Endothelial cell of umbilical vein (primary cell): ENCODE data around the gene CPED1. TPM values are rescaled to one million over a fixed set of nuclear protein-coding genes. Genes with fewer than 3 reads are reported as not detected.

Source experiments
- BruUV-seq: library from RNA; stranded (reverse); fragments of 400-500 nt; replicated peaks from 2 replicates; lab custom pipeline; 2021; lab: Mats Ljungman, UMichigan
- CTCF ChIA-PET: fragments of 300-600, 350-600 bp; sonication (Branson Sonifier 250); formaldehyde crosslinking; loops from one replicate; lab custom pipeline; 2021; ENCODE audit warnings: antibody characterized with exemption, inconsistent platforms; lab: Charles Lee
- POLR2A ChIA-PET: fragments of 300-600, 350-600 bp; sonication (Branson Sonifier 250); formaldehyde crosslinking; loops from one replicate; lab custom pipeline; 2021; ENCODE audit warnings: antibody characterized with exemption, inconsistent platforms; lab: Charles Lee
- DNase-seq: peaks from one replicate; pipeline ENCODE4 v3.0.0-alpha.2; 2011; ENCODE audit warnings: low read depth, low spot score
- FAIRE-seq: peaks from 2 replicates; lab custom pipeline; 2011; peaks lifted over from hg19 to GRCh38; lab: Jason Lieb, UNC
- H2AFZ ChIP-seq: 2 replicates; pipeline ENCODE4 v1.6.0; 2012; ENCODE audit warnings: low read depth, low read length, control low read depth, inconsistent platforms
- H3K27ac ChIP-seq: 2 replicates; pipeline ENCODE4 v1.5.1; 2011; ENCODE audit warnings: low read depth, mild to moderate bottlenecking, control low read depth, low read length, moderate library complexity; ENCODE audit not compliant: insufficient read depth
- H3K27me3 ChIP-seq, 2 experiments: 2 replicates each; pipeline versions ENCODE4 v1.6.0 to v1.6.1; 2011; ENCODE audit warnings: low read length in 2 of 2, mixed read lengths in 1 of 2; ENCODE audit not compliant: control insufficient read depth in 2 of 2, insufficient read depth in 2 of 2
- H3K36me3 ChIP-seq, 2 experiments: 2 replicates in 1 of 2; 3 replicates in 1 of 2; pipeline ENCODE4 v1.5.1; 2011; ENCODE audit warnings: low read length in 2 of 2, mild to moderate bottlenecking in 1 of 2, moderate library complexity in 1 of 2; ENCODE audit not compliant: control insufficient read depth in 2 of 2, insufficient read depth in 2 of 2; ENCODE audit errors: extremely low read depth in 1 of 2
- H3K4me1 ChIP-seq: 3 replicates; pipeline ENCODE4 v1.5.1; 2011; ENCODE audit warnings: mild to moderate bottlenecking, low read length; ENCODE audit not compliant: control insufficient read depth, insufficient read depth; ENCODE audit errors: extremely low read depth
- H3K4me2 ChIP-seq: 2 replicates; pipeline ENCODE4 v1.6.1; 2011; ENCODE audit warnings: low read length, control low read depth, mixed read lengths; ENCODE audit not compliant: insufficient read depth
- H3K4me3 ChIP-seq, 3 experiments: fragments of 200-600 bp in 1 of 3; sonication (generic), shearing (Covaris generic) in 1 of 3; replicated peaks in 1 of 3; 2 replicates each; pipeline ENCODE4 v1.5.1; 2011 to 2016; ENCODE audit warnings: control low read depth in 3 of 3, low read length in 3 of 3, mild to moderate bottlenecking in 2 of 3, inconsistent platforms in 1 of 3, low read depth in 1 of 3, moderate library complexity in 1 of 3; ENCODE audit not compliant: insufficient read depth in 1 of 3
- H3K79me2 ChIP-seq: 2 replicates; pipeline ENCODE4 v1.6.0; 2012; ENCODE audit warnings: low read length, inconsistent platforms; ENCODE audit not compliant: control insufficient read depth, insufficient read depth
- H3K9ac ChIP-seq: replicated peaks from 2 replicates; pipeline ENCODE3; 2011; ENCODE audit warnings: low read length, control low read depth; ENCODE audit not compliant: insufficient read depth; ENCODE audit errors: extremely low read depth
- H3K9me1 ChIP-seq: replicated peaks from 3 replicates; pipeline ENCODE4 v1.6.0; 2011; ENCODE audit warnings: mild to moderate bottlenecking, low read length; ENCODE audit not compliant: control insufficient read depth, insufficient read depth; ENCODE audit errors: extremely low read depth
- H3K9me3 ChIP-seq: replicated peaks from 2 replicates; pipeline ENCODE4 v1.5.1; 2012; ENCODE audit warnings: low read length, inconsistent platforms; ENCODE audit not compliant: control insufficient read depth, insufficient read depth
- H4K20me1 ChIP-seq: replicated peaks from 2 replicates; pipeline ENCODE3; 2011; ENCODE audit warnings: mild to moderate bottlenecking, low read length; ENCODE audit not compliant: control insufficient read depth, insufficient read depth; ENCODE audit errors: extremely low read depth
- EZH2 ChIP-seq: IDR thresholded peaks from 2 replicates; pipeline ENCODE4 v1.6.1; 2012; ENCODE audit warnings: borderline replicate concordance, low read depth, mild to moderate bottlenecking, moderate library complexity, low read length, inconsistent platforms; ENCODE audit not compliant: severe bottlenecking
- FOS ChIP-seq: IDR thresholded peaks from 2 replicates; pipeline ENCODE4 v1.6.1; 2011; ENCODE audit warnings: mild to moderate bottlenecking, low read length, moderate library complexity, borderline replicate concordance; ENCODE audit not compliant: insufficient read depth
- GATA2 ChIP-seq: IDR thresholded peaks from 2 replicates; pipeline ENCODE4 v1.7.0; 2011; ENCODE audit warnings: low read depth, mild to moderate bottlenecking, moderate library complexity, mixed read lengths, low read length; ENCODE audit not compliant: insufficient read length, insufficient read depth
- JUN ChIP-seq: IDR thresholded peaks from 2 replicates; pipeline ENCODE4 v1.6.1; 2011; ENCODE audit warnings: borderline replicate concordance, low read depth; ENCODE audit not compliant: insufficient read length, insufficient read depth
- MAX ChIP-seq: IDR thresholded peaks from 2 replicates; pipeline ENCODE4 v1.6.1; 2011; ENCODE audit not compliant: insufficient read depth, insufficient read length
- MYC ChIP-seq: IDR thresholded peaks from one replicate; pipeline ENCODE4 v1.6.1; 2011; ENCODE audit warnings: mild to moderate bottlenecking, low read depth, low read length
- POLR2A ChIP-seq: IDR thresholded peaks from 2 replicates; pipeline ENCODE4 v1.6.1; 2012; ENCODE audit warnings: low read depth, mild to moderate bottlenecking, control low read depth, low read length
- POLR2AphosphoS5 ChIP-seq: IDR thresholded peaks from 2 replicates; pipeline ENCODE4 v1.6.1; 2012; ENCODE audit warnings: low read depth, mild to moderate bottlenecking, control low read depth, low read length, moderate library complexity; ENCODE audit not compliant: insufficient read depth
- dilution Hi-C: fragments of 300-500 bp; cut with MboI; formaldehyde crosslinking; loops from one replicate; pipeline ENCODE4 v1.15.0; 2019; ENCODE audit warnings: low sequenced_read_pairs; ENCODE audit not compliant: extremely low pct_ligation_motif_present
- intact Hi-C: fragments of 100-400 bp; cut with micrococcal nuclease; formaldehyde crosslinking; loops from one replicate; pipeline ENCODE4 v1.10.0; 2022
- polyA plus RNA-seq, 4 experiments: library from polyadenylated mRNA; depleted of rRNA in 3 of 4; stranded (reverse) in 3 of 4; unstranded in 1 of 4; fragments of >200 nt; gene quantifications; 2 replicates each; pipeline versions ENCODE4 v1.2.1 to v1.2.3, GENCODE V29; 2011 to 2012; ENCODE audit warnings: missing spikeins in 1 of 4
- total RNA-seq: library from RNA; stranded (reverse); gene quantifications from 2 replicates; pipeline ENCODE4 v1.2.3, GENCODE V29; 2021
- TF ChIP-seq, protein P1 (sequence below), 2 donors: IDR thresholded peaks; 1 replicate in 1 of 2; 2 replicates in 1 of 2; pipeline ENCODE4 v1.5.1; 2011; ENCODE audit warnings: low read length in 2 of 2, mild to moderate bottlenecking in 2 of 2, moderate library complexity in 2 of 2, control low read depth in 1 of 2, inconsistent platforms in 1 of 2, low read depth in 1 of 2; ENCODE audit not compliant: insufficient read depth in 1 of 2; ENCODE audit errors: extremely low read depth in 1 of 2

Gene CPED1
- total and polyA plus RNA-seq, 2 donors (not counting 3 experiments of a cell fraction or from before 2014, with no cell fraction given) = 0.22 to 3.0 TPM

- H4K20me1 ChIP-seq = no peaks in the 10 kb centered on the region
- intact Hi-C loops = no loop called here
- no TSS peak for BruUV-seq
- TF ChIP-seq MYC = no peak
- no peak for TF ChIP-seq MAX
- TF ChIP-seq GATA2 = no peak
- no peak for TF ChIP-seq JUN
- no peak for TF ChIP-seq POLR2AphosphoS5
- ChIA-PET CTCF (no interaction called here), POLR2A (no interaction called here)
- FAIRE-seq (no peak), DNase-seq (no peak)
- peaks cover 2 to 6% of the 10 kb centered on the region in 2 experiments for H3K27me3 ChIP-seq
- dilution Hi-C loops = loop anchor here (25.0 kb wide), 1 partner anchor 93 kb away; no protein-coding TSS in a partner anchor
- no peaks in the 10 kb centered on the region for H3K79me2 ChIP-seq
- no peaks in the 10 kb centered on the region for H3K9me1 ChIP-seq
- peaks cover 6% of the 10 kb centered on the region for H3K4me1 ChIP-seq
- no peak overlapping the region for H2AFZ ChIP-seq
- H3K4me2 ChIP-seq = no peak overlapping the region
- no peak overlapping the region for H3K27ac ChIP-seq
- no peaks in the 10 kb centered on the region for H3K9me3 ChIP-seq
- H3K9ac ChIP-seq = no peak overlapping the region
- H3K36me3 ChIP-seq = no peaks in the 10 kb centered on the region
- H3K4me3 ChIP-seq = no peak overlapping the region
These were observed 6.2 kb downstream of the CPED1 start for GRCh38 chr7:120994512-120995410.

DNA sequence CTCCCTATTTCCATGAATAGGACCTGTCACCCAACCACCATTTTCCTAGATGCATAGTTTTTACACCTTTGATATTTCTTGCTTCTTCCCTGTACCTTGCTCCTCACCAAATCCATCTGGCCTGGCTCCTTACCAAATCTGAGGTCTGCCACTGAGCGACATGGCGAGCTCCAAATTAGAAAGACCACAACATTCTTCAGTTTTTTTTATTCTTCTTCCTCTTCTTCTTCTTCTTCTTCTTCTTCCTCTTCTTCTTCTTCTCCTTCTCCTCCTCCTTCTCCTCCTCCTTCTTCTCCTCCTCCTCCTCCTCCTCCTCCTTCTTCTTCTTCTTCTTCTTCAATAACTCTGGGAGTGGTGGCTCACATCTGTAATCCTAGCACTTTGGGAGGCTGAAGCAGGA, 7.1 kb downstream of the CPED1 start:
- Histone ChIP-seq H4K20me1 (no peaks in the 10 kb centered on the region), H3K79me2 (no peaks in the 10 kb centered on the region), H3K9me1 (no peaks in the 10 kb centered on the region), H3K4me2 (no peak overlapping the region), H3K36me3 (no peaks in the 10 kb centered on the region), H3K9ac (no peak overlapping the region), H2AFZ (no peak overlapping the region), H3K4me1 (peaks cover 6% of the 10 kb centered on the region), H3K27ac (no peak overlapping the region), H3K9me3 (no peaks in the 10 kb centered on the region), H3K4me3 (no peak overlapping the region), H3K27me3 (peaks cover 2 to 3% of the 10 kb centered on the region in 2 experiments)
- dilution Hi-C loops = loop anchor here (25.0 kb wide), 1 partner anchor 92 kb away; no protein-coding TSS in a partner anchor
- POLR2A ChIA-PET = interaction anchor here (0.7 kb wide), 1 partner anchor 86 kb away, joined by 3 read pairs; no protein-coding TSS in a partner anchor
- DNase-seq (no peak), FAIRE-seq (no peak)
- CTCF ChIA-PET = interaction anchor here (1.0 to 7.6 kb wide), 6 partner anchors 8 to 113 kb away, joined by 3 to 71 read pairs (median 5); partner anchors contain the start of gene CPED1
- intact Hi-C loops = no loop called here
- no TSS peak for BruUV-seq
- TF ChIP-seq MAX (no peak), POLR2A (no peak), FOS (no peak), GATA2 (no peak), EZH2 (no peak), JUN (no peak), MYC (no peak)
- TF ChIP-seq, protein P1, sequence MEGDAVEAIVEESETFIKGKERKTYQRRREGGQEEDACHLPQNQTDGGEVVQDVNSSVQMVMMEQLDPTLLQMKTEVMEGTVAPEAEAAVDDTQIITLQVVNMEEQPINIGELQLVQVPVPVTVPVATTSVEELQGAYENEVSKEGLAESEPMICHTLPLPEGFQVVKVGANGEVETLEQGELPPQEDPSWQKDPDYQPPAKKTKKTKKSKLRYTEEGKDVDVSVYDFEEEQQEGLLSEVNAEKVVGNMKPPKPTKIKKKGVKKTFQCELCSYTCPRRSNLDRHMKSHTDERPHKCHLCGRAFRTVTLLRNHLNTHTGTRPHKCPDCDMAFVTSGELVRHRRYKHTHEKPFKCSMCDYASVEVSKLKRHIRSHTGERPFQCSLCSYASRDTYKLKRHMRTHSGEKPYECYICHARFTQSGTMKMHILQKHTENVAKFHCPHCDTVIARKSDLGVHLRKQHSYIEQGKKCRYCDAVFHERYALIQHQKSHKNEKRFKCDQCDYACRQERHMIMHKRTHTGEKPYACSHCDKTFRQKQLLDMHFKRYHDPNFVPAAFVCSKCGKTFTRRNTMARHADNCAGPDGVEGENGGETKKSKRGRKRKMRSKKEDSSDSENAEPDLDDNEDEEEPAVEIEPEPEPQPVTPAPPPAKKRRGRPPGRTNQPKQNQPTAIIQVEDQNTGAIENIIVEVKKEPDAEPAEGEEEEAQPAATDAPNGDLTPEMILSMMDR (IDR thresholded peaks at IDR 0.05; ENCODE audit: extremely low read depth in 1 of 2, insufficient read depth in 1 of 2, low read depth in 1 of 2, low read length in 2 of 2) = no peak
